HG03571 (cell line): ENCODE measurements around the gene MAP3K20.
"Not testable (repeated sequence)": the region's sequence is repeated elsewhere in the genome, so short reads cannot be mapped to it uniquely, and the experiment has no call there.

ENCODE experiments used
- ATAC-seq: cut with Tn5 transposase; IDR thresholded peaks from one replicate; pipeline ENCODE4 v1.9.1; 2021; ENCODE audit not compliant: unreplicated experiment

Gene MAP3K20

GRCh38 chr2:173264151-173264550, 188.5 kb downstream of the MAP3K20 start:
- no peak for ATAC-seq

GRCh38 chr2:173264603-173265366, 189.1 kb downstream of the MAP3K20 start:
- ATAC-seq: peak; percentile 98

DNA sequence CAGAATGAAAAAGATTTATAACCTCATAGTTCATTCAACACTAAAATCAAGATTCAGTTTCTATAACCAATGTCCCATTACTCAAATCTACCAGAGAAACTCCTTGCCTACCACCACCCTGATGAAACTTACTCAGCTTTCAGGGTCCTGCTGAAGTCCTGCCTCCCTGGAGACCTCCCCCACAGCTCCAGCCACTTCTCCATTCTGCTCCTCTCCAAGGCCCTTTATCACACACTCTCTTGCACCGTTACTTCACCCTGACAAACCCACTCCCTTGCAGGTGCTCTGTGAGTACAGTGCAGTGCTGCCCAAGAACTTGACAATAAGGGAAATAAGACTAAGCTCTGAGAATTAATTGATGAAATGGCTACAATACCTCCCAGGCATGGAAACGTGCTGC, 195.5 kb downstream of the MAP3K20 start:
- ATAC-seq: no peak

DNA sequence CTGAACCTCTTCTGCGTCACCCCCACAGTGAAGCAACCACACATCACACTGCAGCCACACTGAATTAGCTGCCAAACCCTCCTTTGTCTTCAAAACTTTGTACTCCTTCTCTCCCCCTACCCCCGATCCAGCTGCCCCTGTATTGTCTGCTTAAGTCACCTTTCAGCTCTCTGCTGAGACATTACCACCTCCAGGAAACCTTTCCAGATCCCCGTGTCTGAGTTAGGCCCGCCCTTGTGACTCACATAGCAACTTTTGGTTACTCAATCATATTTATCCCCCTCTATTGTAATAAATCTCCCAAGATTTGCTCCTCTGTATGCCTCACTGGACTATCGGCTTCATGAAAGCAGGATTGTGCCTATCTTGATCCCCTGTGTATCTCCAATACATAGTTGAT, 196.2 kb downstream of the MAP3K20 start:
- ATAC-seq: no peak

DNA sequence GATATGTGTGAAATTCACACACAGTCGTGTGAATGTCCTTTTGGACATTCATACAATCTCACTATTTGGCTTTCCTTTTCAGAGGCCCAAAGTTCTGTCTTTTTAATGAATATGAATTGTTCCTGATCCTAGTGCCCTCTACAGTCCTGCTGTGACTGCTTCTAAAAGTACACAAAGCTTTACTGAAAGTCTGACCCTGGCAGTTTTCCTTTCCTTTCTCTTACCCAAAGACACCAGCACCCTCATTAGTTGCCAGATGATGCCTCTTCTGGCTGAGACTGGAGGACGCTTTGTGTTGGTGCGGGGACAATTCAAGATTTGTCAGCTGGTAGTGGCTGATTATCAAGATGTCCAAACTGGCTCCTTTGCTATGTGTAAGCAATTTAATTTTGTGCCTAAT, 197.2 kb downstream of the MAP3K20 start:
- ATAC-seq: no peak

- no peak for ATAC-seq
These were observed 203.3 kb downstream of the MAP3K20 start for GRCh38 chr2:173278794-173279526.

- no peak for ATAC-seq
These were observed 203.9 kb downstream of the MAP3K20 start for GRCh38 chr2:173279527-173279868.

- ATAC-seq: no peak
These were observed 205.2 kb downstream of the MAP3K20 start for GRCh38 chr2:173280853-173281252.

GRCh38 chr2:173281898-173282297, 206.3 kb downstream of the MAP3K20 start:
- ATAC-seq: not testable (repeated sequence)

GRCh38 chr2:173282795-173283545, 207.3 kb downstream of the MAP3K20 start:
- ATAC-seq: no peak

- ATAC-seq: no peak
These were observed 210.6 kb downstream of the MAP3K20 start for GRCh38 chr2:173286153-173286809.

DNA sequence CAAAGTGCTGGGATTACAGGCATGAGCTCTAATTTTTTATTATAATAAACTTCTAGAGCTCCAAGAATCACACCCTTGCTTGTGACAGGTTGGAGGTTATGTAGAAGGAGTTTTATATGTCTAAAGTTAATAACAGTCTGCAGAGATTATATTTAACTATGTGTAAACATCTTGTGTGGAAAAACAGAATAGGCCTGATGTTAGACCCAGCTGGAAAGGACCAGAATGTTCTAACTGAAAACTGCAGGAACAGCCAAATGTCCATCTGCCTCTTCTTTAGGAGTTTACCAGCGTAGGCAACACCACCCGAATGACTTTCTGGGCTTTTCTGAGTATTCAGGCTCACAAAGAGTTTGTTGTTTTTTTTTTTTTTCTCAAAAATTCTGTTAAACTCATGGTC, 211.9 kb downstream of the MAP3K20 start:
- ATAC-seq: no peak

GRCh38 chr2:173288561-173288960, 212.9 kb downstream of the MAP3K20 start:
- no peak for ATAC-seq

- ATAC-seq: no peak
These were observed 214.4 kb downstream of the MAP3K20 start for GRCh38 chr2:173290046-173290445.

GRCh38 chr2:173290518-173290917, 214.9 kb downstream of the MAP3K20 start:
- no peak for ATAC-seq

- ATAC-seq: no peak
These were observed 215.8 kb downstream of the MAP3K20 start for GRCh38 chr2:173291412-173291811.

- no peak for ATAC-seq
These were observed 220.6 kb downstream of the MAP3K20 start for GRCh38 chr2:173296235-173296634.

DNA sequence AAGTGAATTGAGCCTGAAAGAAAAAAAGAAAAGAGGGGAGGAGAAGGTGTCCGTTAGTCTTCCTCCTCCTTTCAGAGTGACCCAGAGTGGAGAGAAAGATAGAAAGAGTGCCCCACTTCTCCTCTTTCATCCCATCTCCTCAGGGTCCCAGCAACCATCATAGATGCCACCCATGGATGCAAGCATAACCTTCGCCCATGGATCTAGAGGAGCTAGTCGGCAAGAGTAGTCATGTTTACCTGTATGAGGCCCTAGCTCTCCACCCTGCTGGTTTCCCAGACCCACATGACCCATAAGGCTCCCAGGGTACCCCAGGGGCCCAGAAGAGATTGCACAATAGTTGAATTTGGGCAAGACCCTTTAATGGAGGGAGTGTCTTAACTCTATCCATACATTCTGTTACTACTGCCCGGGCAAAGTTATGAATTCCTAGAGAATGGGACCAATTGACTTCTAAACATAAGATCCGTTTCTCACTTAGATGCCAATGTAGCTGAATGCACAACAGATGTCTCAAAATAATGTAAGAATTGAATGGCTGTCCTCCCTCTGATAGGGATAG, 223.0 kb downstream of the MAP3K20 start:
- ATAC-seq: no peak

DNA sequence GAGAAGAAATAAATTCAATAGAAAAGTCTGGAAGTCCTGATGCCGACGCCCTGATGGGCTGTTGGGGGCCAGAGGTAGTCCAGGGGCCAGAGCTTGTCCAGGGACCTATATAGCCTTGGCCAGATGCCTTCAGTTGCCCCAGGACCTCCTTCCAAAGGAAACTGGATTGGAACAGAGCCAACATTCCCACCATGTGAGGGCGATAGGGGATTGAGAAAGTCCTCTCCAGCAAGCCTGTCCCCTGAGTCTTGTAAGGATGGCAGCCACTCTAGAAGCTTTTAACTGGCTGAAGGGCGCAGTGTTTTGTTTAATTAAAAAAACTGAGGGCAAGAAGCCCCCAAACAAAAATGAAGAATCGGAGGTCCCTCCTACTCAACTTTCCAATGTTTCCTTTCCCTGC, 224.1 kb downstream of the MAP3K20 start:
- no peak for ATAC-seq

DNA sequence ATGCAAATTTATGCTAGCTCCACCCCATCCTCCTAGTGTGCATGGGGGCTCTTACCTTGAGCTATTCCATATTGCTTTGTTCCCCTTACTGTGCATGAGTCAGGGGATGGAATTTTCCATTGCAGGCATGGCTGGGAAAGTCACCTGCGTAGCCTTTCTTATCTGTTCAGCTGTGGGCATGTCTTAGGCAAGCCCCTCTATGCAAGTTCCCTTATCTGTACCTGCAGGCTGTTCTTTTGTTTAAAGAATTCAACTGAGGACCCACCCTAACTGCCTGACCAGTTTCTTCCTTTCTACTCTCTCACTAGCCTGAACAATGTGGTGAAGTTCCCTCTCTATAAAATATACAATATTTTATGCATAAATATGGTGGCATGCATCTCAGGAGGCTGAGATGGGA, 224.8 kb downstream of the MAP3K20 start:
- no peak for ATAC-seq

GRCh38 chr2:173301549-173301948, 225.9 kb downstream of the MAP3K20 start:
- not testable (repeated sequence) for ATAC-seq
